Osteoblast (primary cell): ENCODE results near the gene VCX2. TPM values are rescaled to one million over a fixed set of nuclear protein-coding genes. Genes with fewer than 3 reads are reported as not detected.

Experiments
- DNase-seq: peaks from one replicate; pipeline ENCODE4 v3.0.0; 2011; ENCODE audit warnings: low spot score, mixed read lengths; ENCODE audit not compliant: insufficient read length; ENCODE audit errors: missing footprints
- H2AFZ ChIP-seq: 2 replicates; pipeline ENCODE4 v1.6.0; 2011; ENCODE audit warnings: mild to moderate bottlenecking, low read length
- H3K27ac ChIP-seq: 2 replicates; pipeline ENCODE4 v1.5.1; 2011; ENCODE audit warnings: mild to moderate bottlenecking, low read depth, low read length, moderate library complexity
- H3K27me3 ChIP-seq: 2 replicates; pipeline ENCODE4 v1.6.0; 2012; ENCODE audit warnings: mild to moderate bottlenecking, control low read depth, inconsistent platforms, low read length, moderate library complexity; ENCODE audit not compliant: insufficient read depth
- H3K36me3 ChIP-seq: 2 replicates; pipeline ENCODE4 v1.5.1; 2011; ENCODE audit warnings: mild to moderate bottlenecking, low read length, control low read depth, moderate library complexity; ENCODE audit not compliant: insufficient read depth
- H3K4me1 ChIP-seq: 2 replicates; pipeline ENCODE4 v1.5.1; 2011; ENCODE audit warnings: mild to moderate bottlenecking, low read length, control low read depth, moderate library complexity; ENCODE audit not compliant: insufficient read depth
- H3K4me2 ChIP-seq: 2 replicates; pipeline ENCODE4 v1.6.0; 2011; ENCODE audit warnings: mild to moderate bottlenecking, low read length; ENCODE audit not compliant: insufficient read depth
- H3K4me3 ChIP-seq: fragments of 200-600 bp; sonication (generic); 3 replicates; pipeline ENCODE4 v1.5.1; 2012; ENCODE audit warnings: mild to moderate bottlenecking, low read length, inconsistent platforms; ENCODE audit not compliant: insufficient read depth
- H3K79me2 ChIP-seq: 2 replicates; pipeline ENCODE4 v1.6.0; 2012; ENCODE audit warnings: mild to moderate bottlenecking, low read length, control low read depth, inconsistent platforms; ENCODE audit not compliant: insufficient read depth
- H3K9me3 ChIP-seq: 2 replicates; pipeline ENCODE4 v1.5.1; 2011; ENCODE audit warnings: low read depth, low read length, control low read depth
- H4K20me1 ChIP-seq: 2 replicates; pipeline ENCODE4 v1.6.0; 2012; ENCODE audit warnings: mild to moderate bottlenecking, low read length, control low read depth; ENCODE audit not compliant: insufficient read depth
- CTCF ChIP-seq: IDR thresholded peaks from 2 replicates; pipeline ENCODE4 v1.5.1; 2011; ENCODE audit warnings: mild to moderate bottlenecking, low read depth, low read length, moderate library complexity; ENCODE audit errors: extremely low read depth
- total RNA-seq: library from RNA; depleted of rRNA; stranded (reverse); fragments of >200 nt; gene quantifications from 2 replicates; pipeline ENCODE4 v1.2.3, GENCODE V29; 2012

VCX2 gene
- total RNA-seq, 1 donor: not detected

- Histone ChIP-seq H3K4me1 (no peaks in the 10 kb centered on the region), H2AFZ (no peak overlapping the region), H3K4me2 (no peak overlapping the region), H3K4me3 (no peak overlapping the region), H4K20me1 (no peaks in the 10 kb centered on the region), H3K27me3 (no peaks in the 10 kb centered on the region), H3K79me2 (no peaks in the 10 kb centered on the region), H3K9me3 (no peaks in the 10 kb centered on the region), H3K27ac (no peak overlapping the region), H3K36me3 (no peaks in the 10 kb centered on the region)
- TF ChIP-seq CTCF: no peak
- no peak for DNase-seq
Measured at GRCh38 chrX:8139716-8140115, 31.4 kb downstream of the VCX2 start.

GRCh38 chrX:8138252-8138651, 32.8 kb downstream of the VCX2 start:
- Histone ChIP-seq H3K79me2 (no peaks in the 10 kb centered on the region), H3K4me2 (no peak overlapping the region), H3K36me3 (no peaks in the 10 kb centered on the region), H3K4me3 (no peak overlapping the region), H3K27me3 (no peaks in the 10 kb centered on the region), H4K20me1 (no peaks in the 10 kb centered on the region), H3K9me3 (no peaks in the 10 kb centered on the region), H3K4me1 (no peaks in the 10 kb centered on the region), H3K27ac (no peak overlapping the region), H2AFZ (no peak overlapping the region)
- no peak for DNase-seq
- no peak for TF ChIP-seq CTCF

GRCh38 chrX:8126648-8127047, 44.4 kb downstream of the VCX2 start:
- Histone ChIP-seq H3K36me3 (no peaks in the 10 kb centered on the region), H4K20me1 (no peaks in the 10 kb centered on the region), H3K27ac (no peak overlapping the region), H3K4me2 (no peak overlapping the region), H3K9me3 (no peaks in the 10 kb centered on the region), H3K79me2 (no peaks in the 10 kb centered on the region), H3K4me1 (no peaks in the 10 kb centered on the region), H3K4me3 (no peak overlapping the region), H3K27me3 (no peaks in the 10 kb centered on the region), H2AFZ (no peak overlapping the region)
- DNase-seq: no peak
- TF ChIP-seq CTCF: no peak

GRCh38 chrX:8126092-8126491, 45.0 kb downstream of the VCX2 start:
- no peaks in the 10 kb centered on the region for H3K4me1 ChIP-seq
- no peaks in the 10 kb centered on the region for H3K79me2 ChIP-seq
- H3K27ac ChIP-seq: no peak overlapping the region
- H3K36me3 ChIP-seq: no peaks in the 10 kb centered on the region
- no peak overlapping the region for H2AFZ ChIP-seq
- H3K9me3 ChIP-seq: no peaks in the 10 kb centered on the region
- H3K27me3 ChIP-seq: no peaks in the 10 kb centered on the region
- no peak overlapping the region for H3K4me3 ChIP-seq
- DNase-seq: no peak
- H3K4me2 ChIP-seq: no peak overlapping the region
- TF ChIP-seq CTCF: no peak
- no peaks in the 10 kb centered on the region for H4K20me1 ChIP-seq
